Epithelial cell of proximal tubule (primary cell): ENCODE data around the gene IL36G. TPM values are rescaled to one million over a fixed set of nuclear protein-coding genes. Genes with fewer than 3 reads are reported as not detected.
"Not testable (repeated sequence)": the region's sequence is repeated elsewhere in the genome, so short reads cannot be mapped to it uniquely, and the experiment has no call there.

Experiments used
- DNase-seq: peaks from one replicate; pipeline ENCODE4 v3.0.0-alpha.2; 2011; ENCODE audit warnings: low read depth
- H3K4me3 ChIP-seq: 2 replicates; pipeline ENCODE4 v1.5.1; 2011; ENCODE audit warnings: low read depth, mild to moderate bottlenecking, low read length
- CTCF ChIP-seq: conservative IDR thresholded peaks from 2 replicates; pipeline ENCODE4 v1.5.1; 2012; ENCODE audit warnings: low read depth, mild to moderate bottlenecking, low read length
- total RNA-seq: library from RNA; depleted of rRNA; stranded (reverse); fragments of >200 nt; gene quantifications from 2 replicates; pipeline ENCODE4 v1.2.3, GENCODE V29; 2015

Gene IL36G
- total RNA-seq = not detected in 2 replicates

- TF ChIP-seq CTCF = no peak
- DNase-seq = no peak
- no peak within 1 kb of the TSS for H3K4me3 ChIP-seq
These were observed at the start of gene IL36G for GRCh38 chr2:112977559-112978056. Gene IL36G (plus strand): TSS chr2:112978006. CDS start chr2:112978639, 633 bp downstream.

- no peak for DNase-seq
- no peak for TF ChIP-seq CTCF
- no peak overlapping the region for H3K4me3 ChIP-seq
These were observed 44.5 kb upstream of the IL36G start for GRCh38 chr2:112933261-112933660.

- not testable (repeated sequence) for H3K4me3 ChIP-seq, DNase-seq
These were observed 43.7 kb upstream of the IL36G start for GRCh38 chr2:112934117-112934516.

- no peak for TF ChIP-seq CTCF
- no peak for DNase-seq
These were observed 40.9 kb upstream of the IL36G start for GRCh38 chr2:112936927-112937232.

GRCh38 chr2:112938904-112939303 is 38.9 kb upstream of the IL36G start:
- DNase-seq = peak; percentile 47
- no peak for TF ChIP-seq CTCF
- H3K4me3 ChIP-seq = no peak overlapping the region

More at GRCh38 chr2:112936927-112937232, 40.9 kb upstream of the IL36G start:
- no peak overlapping the region for H3K4me3 ChIP-seq

GRCh38 chr2:112939425-112939824 is 38.4 kb upstream of the IL36G start:
- no peak for TF ChIP-seq CTCF
- no peak overlapping the region for H3K4me3 ChIP-seq
- DNase-seq = no peak

- H3K4me3 ChIP-seq = no peak overlapping the region
- TF ChIP-seq CTCF = no peak
- no peak for DNase-seq
These were observed 36.8 kb upstream of the IL36G start for GRCh38 chr2:112940859-112941625.
